ENCODE results near the gene DUSP14. TPM values are rescaled to one million over a fixed set of nuclear protein-coding genes. Genes with fewer than 3 reads are reported as not detected.

DUSP14 gene
- total and polyA plus RNA-seq, 2 of the 13 experiments (the other 11 are each of a cell fraction or from before 2014, with no cell fraction given), result 33.5 to 39.8 TPM

DNA sequence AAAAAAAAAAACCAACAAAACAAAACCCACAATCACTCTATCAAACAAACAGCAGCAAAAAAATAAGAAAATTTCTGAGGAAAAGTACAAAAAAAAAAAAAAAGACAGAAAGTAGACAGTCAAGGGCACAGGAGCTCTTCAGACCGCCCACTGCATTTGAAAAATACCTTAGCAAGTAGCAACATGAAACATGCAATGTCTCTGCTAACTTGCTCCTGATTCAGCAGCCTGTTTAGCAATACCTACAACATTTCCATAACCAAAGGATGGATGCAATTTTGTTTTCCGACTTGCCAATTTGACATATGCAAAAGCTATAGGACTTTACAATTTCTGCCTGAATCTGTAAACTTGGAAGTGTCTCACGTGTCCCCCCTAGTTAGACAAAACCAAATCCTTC lies 62.1 kb downstream of the DUSP14 start (continued):
- TF ChIP-seq BRCA1 (CRISPR knock-in tag; IDR thresholded peaks at IDR 0.05) (no peak), ZNF766 (CRISPR knock-in tag; IDR thresholded peaks at IDR 0.05; ENCODE audit: borderline replicate concordance) (no peak), STAT5B (CRISPR knock-in tag; IDR thresholded peaks at IDR 0.05) (no peak), ATRX (CRISPR knock-in tag; IDR thresholded peaks at IDR 0.05; ENCODE audit: borderline replicate concordance) (no peak), FOXK1 (CRISPR knock-in tag; IDR thresholded peaks at IDR 0.05; ENCODE audit: borderline replicate concordance, low read depth) (no peak), KDM4B (CRISPR knock-in tag; IDR thresholded peaks at IDR 0.05) (no peak)
- TF ChIP-seq, protein P1, sequence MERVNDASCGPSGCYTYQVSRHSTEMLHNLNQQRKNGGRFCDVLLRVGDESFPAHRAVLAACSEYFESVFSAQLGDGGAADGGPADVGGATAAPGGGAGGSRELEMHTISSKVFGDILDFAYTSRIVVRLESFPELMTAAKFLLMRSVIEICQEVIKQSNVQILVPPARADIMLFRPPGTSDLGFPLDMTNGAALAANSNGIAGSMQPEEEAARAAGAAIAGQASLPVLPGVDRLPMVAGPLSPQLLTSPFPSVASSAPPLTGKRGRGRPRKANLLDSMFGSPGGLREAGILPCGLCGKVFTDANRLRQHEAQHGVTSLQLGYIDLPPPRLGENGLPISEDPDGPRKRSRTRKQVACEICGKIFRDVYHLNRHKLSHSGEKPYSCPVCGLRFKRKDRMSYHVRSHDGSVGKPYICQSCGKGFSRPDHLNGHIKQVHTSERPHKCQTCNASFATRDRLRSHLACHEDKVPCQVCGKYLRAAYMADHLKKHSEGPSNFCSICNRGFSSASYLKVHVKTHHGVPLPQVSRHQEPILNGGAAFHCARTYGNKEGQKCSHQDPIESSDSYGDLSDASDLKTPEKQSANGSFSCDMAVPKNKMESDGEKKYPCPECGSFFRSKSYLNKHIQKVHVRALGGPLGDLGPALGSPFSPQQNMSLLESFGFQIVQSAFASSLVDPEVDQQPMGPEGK (CRISPR knock-in tag; IDR thresholded peaks at IDR 0.05), result no peak
- TF ChIP-seq, protein P2, sequence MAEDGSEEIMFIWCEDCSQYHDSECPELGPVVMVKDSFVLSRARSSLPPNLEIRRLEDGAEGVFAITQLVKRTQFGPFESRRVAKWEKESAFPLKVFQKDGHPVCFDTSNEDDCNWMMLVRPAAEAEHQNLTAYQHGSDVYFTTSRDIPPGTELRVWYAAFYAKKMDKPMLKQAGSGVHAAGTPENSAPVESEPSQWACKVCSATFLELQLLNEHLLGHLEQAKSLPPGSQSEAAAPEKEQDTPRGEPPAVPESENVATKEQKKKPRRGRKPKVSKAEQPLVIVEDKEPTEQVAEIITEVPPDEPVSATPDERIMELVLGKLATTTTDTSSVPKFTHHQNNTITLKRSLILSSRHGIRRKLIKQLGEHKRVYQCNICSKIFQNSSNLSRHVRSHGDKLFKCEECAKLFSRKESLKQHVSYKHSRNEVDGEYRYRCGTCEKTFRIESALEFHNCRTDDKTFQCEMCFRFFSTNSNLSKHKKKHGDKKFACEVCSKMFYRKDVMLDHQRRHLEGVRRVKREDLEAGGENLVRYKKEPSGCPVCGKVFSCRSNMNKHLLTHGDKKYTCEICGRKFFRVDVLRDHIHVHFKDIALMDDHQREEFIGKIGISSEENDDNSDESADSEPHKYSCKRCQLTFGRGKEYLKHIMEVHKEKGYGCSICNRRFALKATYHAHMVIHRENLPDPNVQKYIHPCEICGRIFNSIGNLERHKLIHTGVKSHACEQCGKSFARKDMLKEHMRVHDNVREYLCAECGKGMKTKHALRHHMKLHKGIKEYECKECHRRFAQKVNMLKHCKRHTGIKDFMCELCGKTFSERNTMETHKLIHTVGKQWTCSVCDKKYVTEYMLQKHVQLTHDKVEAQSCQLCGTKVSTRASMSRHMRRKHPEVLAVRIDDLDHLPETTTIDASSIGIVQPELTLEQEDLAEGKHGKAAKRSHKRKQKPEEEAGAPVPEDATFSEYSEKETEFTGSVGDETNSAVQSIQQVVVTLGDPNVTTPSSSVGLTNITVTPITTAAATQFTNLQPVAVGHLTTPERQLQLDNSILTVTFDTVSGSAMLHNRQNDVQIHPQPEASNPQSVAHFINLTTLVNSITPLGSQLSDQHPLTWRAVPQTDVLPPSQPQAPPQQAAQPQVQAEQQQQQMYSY (CRISPR knock-in tag; IDR thresholded peaks at IDR 0.05), result no peak

Measured in HepG2 (cell line).